GM19025 (cell line): ENCODE data around the gene RICTOR.
"Not testable (repeated sequence)": the region's sequence is repeated elsewhere in the genome, so short reads cannot be mapped to it uniquely, and the experiment has no call there.

Experiments
- ATAC-seq: cut with Tn5 transposase; IDR thresholded peaks from one replicate; pipeline ENCODE4 v1.9.1; 2021; ENCODE audit warnings: mild to moderate bottlenecking, low read depth, moderate library complexity; ENCODE audit not compliant: unreplicated experiment

RICTOR gene

GRCh38 chr5:39062104-39062503, 12.1 kb downstream of the RICTOR start:
- no peak for ATAC-seq

GRCh38 chr5:39059064-39059463, 15.1 kb downstream of the RICTOR start:
- ATAC-seq, result no peak

GRCh38 chr5:39058178-39058921, 15.8 kb downstream of the RICTOR start:
- peak; percentile 82 for ATAC-seq

GRCh38 chr5:39057734-39058133, 16.5 kb downstream of the RICTOR start:
- ATAC-seq, result peak; percentile 45

GRCh38 chr5:39055768-39056398, 18.3 kb downstream of the RICTOR start:
- ATAC-seq, result no peak

GRCh38 chr5:39055027-39055767, 19.0 kb downstream of the RICTOR start:
- ATAC-seq, result no peak

GRCh38 chr5:39053189-39053588, 21.0 kb downstream of the RICTOR start:
- ATAC-seq, result no peak

- ATAC-seq, result no peak
Measured at GRCh38 chr5:39052141-39052540, 22.1 kb downstream of the RICTOR start.

- no peak for ATAC-seq
Measured at GRCh38 chr5:39049315-39049714, 24.9 kb downstream of the RICTOR start.

GRCh38 chr5:39040875-39041274, 33.3 kb downstream of the RICTOR start:
- no peak for ATAC-seq

GRCh38 chr5:39034493-39034892, 39.7 kb downstream of the RICTOR start:
- not testable (repeated sequence) for ATAC-seq

- no peak for ATAC-seq
Measured at GRCh38 chr5:39031041-39031440, 43.2 kb downstream of the RICTOR start.

GRCh38 chr5:39025456-39025855, 48.7 kb downstream of the RICTOR start:
- ATAC-seq, result no peak

GRCh38 chr5:39024884-39025283, 49.3 kb downstream of the RICTOR start:
- ATAC-seq, result no peak

GRCh38 chr5:39024005-39024404, 50.2 kb downstream of the RICTOR start:
- no peak for ATAC-seq

GRCh38 chr5:39023121-39023520, 51.1 kb downstream of the RICTOR start:
- ATAC-seq, result no peak

GRCh38 chr5:39022151-39022550, 52.0 kb downstream of the RICTOR start:
- ATAC-seq, result no peak

- ATAC-seq, result no peak
Measured at GRCh38 chr5:39021413-39021812, 52.8 kb downstream of the RICTOR start.

GRCh38 chr5:39020458-39020857, 53.7 kb downstream of the RICTOR start:
- ATAC-seq, result no peak

GRCh38 chr5:39019254-39019653, 54.9 kb downstream of the RICTOR start:
- no peak for ATAC-seq

GRCh38 chr5:39017504-39017903, 56.7 kb downstream of the RICTOR start:
- ATAC-seq, result no peak
